ENCODE measurements around the gene MYF6.

Gene MYF6

DNA sequence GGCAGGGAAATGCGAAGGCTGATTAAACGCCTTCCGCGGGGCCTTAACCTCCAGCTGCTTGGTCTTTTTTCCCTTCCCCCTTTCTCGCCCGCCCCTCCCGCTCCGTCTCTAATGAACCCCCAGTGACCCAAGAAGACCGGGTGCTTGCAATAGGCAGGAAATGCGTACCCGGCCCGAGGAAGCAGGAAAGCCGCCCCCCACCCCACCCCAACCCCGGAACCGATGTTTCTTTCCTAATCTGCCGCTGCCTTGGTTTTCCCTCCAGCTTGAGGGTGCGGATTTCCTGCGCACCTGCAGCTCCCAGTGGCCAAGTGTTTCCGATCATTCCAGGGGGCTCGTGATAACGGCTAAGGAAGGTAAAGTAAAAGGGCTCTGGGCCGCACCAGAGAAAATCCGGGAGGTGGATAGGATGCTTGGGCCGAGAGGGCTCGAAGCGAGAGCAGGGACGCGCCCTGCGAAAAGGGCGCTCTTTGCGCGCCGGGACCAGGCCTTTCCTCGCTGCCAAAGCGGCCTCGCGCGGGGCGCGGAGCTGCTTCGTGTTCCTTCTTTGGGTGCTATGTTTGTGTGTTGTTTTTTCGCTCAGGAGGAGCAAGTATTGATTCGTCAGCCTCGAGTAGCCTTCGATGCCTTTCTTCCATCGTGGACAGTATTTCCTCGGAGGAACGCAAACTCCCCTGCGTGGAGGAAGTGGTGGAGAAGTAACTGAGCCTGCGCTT is 983 bp downstream of the MYF6 start:
- DNase-seq = no peak

DNA sequence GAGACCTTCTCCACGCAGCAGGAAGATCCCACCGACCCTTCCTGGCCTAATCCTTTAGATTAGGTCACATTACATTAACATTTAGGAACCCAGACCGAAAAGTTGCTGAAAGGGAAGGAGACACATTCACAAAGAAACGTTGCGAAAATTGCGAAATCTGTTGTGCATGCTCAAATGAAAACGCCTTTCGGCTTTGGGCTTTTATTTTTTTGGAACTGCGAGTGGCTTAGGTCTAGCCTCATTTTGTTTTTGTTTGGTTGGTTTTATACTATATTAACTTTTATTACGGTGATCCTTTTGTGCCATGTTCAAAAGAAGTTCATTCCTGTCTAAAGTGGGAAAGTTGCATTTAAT is 1.5 kb downstream of the MYF6 start:
- DNase-seq = no peak

DNA sequence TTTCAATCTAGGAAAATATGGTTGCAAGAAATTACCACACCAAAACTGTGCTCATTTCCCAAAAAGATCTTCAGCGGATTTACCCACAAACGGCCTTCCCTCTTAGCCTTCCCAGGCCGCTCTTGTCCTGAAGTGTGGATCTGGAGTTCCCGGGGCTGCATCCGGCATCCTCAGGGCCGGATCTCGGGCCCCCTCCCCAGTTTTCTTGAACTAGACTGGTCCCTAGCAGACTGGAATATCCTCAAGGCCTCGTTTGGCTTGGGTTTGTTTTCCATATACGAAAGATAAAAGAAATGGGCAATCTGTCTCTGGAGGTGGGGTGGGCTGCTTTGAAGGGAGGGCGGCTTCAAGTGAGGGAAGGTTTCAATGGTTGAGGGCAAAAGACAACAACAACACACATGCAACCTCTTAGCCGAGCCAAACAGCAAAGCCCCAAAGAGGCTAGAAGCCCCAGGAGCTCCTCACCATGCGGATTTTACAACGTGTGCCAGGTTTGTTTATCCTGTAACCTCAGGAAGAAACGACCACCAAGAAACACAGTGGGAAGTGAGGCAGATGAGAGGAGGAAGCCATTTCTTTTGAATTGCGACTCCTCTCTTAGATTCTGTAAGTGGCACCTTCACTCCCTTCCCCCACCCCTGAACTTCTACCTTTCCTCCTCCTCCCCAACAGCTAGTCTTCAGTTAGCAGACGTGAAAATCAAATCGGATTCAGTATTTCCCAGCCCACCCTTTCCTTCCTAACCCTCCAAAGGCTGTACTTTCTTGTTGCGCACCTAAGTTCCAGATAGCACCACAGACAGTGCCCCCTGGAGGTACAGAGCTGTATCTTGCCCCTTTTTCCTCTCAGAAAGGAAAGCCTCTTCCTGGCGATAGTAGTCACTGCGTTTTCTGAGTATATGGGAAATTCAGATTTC is 2.6 kb downstream of the MYF6 start:
- DNase-seq = no peak

DNA sequence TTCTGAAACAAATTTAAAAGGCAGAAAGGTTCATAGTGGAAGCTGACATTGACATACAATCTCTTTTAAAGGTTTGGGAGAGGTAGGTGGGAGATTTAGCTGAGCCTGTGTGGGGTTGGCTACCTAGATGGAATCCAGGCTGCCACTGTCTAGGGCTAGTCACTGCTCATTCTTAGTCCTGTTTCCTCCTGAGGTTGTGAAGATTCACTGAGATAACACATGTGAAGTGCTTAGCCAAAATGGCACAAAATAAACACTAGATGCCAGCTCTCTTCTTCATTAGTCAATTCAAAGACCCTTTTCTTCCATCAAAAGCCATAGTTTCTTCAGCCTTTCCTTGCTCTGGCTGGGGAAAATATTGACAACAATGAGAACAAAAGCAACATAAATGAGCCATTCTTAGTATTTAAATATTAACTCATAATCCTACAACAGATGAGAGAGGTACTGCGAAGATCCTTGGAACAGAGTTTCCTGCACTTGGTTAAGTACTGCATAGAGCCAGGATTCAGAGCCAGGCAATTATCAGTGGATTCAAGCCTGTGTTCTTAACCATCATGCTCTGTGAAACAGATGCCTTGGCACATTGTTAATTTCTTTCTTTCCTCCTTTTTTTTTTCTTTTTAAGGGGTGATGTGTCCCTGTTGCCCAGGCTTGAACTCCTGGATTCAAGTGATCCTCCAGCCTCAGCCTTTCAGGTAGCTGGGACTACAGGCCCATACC is 3.5 kb downstream of the MYF6 start:
- DNase-seq = no peak

DNA sequence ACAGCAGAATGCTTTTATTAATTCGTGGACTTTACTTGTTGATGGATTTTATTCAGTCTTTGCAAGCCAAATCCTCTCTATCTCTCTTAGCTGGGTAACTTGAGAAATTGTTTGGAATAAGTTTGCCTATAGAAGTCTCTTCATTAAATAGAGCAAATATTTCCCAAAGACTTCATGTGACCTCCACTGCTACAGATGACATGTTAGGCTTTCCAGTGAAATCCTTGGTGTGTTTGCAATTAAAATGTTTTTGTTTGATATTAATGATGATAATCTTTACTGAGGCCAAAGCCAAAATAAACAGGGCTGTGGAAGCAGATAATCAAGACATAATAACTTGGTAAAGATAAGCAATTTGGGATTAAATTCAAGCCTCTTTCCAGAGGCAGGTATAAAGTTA is 4.4 kb downstream of the MYF6 start:
- DNase-seq = no peak

DNA sequence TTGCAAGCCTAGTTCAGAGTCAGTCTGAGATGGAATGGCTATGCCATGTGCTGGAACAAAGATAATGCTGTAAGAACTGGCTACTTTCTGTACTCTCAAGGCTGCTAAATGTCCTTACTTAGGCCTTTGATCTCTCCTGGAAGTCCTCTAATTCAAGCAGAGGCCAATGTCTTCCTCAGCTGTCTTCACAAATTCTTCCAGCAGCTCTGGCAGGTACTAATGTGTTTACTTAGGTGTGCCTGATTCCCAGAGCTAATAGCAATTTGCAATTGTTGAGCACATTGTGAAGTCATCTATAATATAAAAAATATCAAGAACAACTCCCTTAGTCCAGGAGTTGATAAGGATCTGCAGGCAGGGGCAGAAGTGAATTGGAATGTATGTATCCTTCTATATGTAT is 5.4 kb downstream of the MYF6 start:
- DNase-seq = no peak

DNA sequence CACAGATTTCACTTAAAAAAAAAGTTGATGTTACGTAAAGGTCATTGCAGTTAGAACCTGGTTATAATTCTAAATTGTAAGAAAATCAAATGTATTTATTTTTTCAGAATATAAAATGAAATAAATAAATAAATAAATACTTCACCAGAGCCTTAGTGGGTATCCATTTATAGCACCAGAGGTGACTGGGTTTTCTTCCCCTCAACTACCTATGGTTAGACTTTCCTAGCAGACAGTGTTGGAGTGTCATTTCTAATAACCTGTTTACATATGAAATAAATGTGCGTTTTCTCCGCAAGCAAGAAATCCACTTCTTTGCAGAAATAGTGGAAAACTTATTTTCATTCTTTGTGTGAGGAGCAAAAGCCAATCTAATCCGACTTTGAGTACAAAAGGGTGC is 6.0 kb downstream of the MYF6 start:
- DNase-seq = no peak

DNA sequence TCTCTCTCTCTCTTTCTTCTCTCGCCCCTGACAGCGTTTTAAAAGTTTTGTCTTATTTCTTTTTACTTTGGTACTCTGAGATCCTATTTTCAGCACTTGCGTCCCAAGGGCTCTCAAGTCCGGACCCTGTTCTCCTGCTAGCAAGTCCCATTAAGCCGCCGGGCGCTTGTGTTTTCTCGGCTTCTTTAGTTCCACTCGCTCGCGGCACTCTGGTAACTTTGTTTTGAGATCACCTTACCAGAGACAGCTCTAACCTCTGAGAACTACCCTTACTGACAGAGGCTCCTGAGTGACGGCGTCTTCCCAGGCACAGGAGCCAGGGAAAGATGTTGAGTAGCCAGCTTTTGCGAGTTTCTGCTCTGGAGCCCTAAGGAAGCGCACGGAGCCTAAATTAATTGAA is 6.6 kb downstream of the MYF6 start:
- no peak for DNase-seq

DNA sequence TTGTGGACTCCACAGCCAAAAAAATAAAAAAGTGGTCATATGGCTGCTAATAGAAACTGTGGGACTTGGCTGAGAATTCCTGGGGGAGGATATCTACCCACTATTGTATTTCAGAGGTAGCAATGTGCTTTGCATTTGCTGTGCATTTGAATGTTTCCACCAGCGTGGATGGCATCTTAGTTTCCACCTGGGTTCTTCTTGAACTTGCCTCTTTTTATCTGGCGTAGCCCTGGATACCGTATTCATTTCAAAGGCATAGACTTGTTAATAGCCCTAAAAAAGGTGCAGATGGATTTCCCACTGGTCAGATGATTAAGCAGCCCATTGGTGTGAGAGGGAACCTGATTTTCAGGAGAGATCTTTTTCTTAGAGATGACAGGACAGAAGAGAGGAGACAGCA is 7.4 kb downstream of the MYF6 start:
- DNase-seq = no peak

DNA sequence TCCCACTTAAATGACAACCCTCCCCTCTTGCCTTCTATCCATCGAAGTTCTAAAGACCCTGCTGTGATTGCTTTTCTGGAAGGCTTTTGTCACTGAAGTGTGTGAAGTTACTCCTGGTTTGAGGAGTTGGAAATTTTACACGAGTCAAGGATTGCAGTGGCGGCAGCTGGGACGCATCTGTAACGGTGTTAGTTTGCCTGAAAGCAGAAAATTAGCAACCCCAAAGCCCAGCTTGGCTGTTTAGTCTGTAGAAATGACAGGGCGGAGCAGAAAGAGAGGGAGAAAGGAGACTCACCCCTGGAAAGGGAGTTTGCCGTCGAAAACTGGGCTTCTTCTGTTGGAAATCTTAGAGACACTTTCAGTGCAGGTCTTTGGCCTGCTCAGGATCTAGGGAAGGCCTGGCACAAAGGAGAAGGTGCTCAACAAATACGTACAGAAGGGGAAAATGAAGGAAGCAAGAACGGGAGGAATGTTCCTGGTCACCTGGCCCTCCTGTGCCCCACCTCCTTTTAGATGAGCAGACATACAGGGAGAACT is 8.3 kb downstream of the MYF6 start:
- no peak for DNase-seq

DNA sequence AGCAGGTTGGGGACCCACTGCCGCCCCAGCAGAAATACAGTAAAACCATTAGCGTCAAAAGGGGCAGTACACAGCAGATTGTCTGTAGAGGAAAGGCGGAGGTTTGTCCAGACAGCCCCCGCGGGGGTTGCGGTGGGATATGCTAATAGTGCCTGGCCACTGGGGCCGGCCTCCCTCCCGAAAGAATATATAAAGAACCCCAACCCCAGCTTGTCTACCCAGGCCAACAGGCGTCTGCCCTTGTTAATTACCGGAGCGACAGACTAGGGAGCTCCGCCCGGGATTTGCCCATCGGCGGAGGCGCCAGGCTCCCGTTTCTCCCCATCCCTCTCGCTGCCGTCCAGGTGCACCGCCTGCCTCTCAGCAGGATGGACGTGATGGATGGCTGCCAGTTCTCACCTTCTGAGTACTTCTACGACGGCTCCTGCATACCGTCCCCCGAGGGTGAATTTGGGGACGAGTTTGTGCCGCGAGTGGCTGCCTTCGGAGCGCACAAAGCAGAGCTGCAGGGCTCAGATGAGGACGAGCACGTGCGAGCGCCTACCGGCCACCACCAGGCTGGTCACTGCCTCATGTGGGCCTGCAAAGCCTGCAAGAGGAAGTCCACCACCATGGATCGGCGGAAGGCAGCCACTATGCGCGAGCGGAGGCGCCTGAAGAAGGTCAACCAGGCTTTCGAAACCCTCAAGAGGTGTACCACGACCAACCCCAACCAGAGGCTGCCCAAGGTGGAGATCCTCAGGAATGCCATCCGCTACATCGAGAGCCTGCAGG is 9.4 kb downstream of the MYF6 start, which contains the start of gene MYF5:
Gene MYF5 (plus strand): TSS at position 217 of the 774 bp plus-strand sequence. CDS start 152 bp downstream, at position 369.
- DNase-seq = no peak

DNA sequence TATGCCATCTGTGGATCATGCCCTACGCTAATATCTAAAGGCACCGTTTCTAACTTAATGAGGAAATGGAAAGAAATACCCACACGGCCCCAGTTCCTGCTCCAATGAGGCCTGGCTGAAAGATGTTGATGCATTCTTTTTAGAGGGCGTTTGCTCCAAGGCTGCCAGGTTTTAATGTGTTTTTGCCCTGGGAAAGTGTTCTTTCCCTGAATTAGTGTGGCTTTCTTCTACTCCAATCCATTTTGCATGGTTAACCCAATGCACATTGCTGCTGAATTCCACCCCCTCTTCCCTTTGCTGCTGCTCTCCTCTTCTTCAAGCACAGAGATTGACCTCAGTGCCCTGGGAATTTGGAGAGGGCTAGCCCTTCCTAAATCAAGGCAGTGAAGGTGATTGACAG is 10.4 kb downstream of the MYF6 start:
- DNase-seq = no peak

DNA sequence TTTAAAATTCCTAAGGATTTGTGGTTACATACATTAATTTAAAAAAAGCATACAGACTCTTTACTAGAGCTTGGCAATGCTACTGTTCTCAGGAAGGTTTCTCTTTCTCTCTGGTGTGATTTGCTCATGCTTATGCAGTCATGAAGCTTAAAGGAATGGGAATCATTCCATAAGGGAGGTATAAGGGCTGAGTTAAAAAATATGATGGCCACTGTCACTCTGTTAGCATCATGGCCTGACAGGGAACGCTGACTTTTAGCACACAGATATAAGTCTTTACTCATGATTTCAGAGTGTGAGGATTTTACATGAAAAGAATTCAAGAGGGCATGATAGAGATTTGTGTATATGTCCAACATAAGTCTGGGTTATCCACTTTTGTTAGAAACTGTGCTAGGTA is 13.1 kb downstream of the MYF6 start:
- DNase-seq = no peak

DNA sequence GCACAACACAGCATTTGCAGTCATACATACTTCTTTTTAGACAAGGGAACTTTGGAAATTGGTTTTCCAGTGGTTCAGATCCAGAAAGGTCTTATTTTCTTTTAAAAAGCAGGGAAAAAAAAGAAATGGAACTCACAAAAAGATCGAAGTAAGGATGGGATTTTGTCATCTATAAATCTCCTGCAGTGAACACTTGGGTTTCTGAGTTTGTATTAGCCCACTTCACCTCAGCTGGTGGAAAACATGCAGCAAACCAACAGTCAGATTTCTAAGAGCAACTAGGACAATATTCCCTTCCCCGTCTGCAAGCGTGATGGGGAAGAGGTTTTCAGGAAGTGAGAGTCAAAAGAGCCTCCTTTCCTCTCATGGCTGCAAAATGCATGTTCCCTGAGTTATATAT is 13.9 kb downstream of the MYF6 start:
- no peak for DNase-seq

DNA sequence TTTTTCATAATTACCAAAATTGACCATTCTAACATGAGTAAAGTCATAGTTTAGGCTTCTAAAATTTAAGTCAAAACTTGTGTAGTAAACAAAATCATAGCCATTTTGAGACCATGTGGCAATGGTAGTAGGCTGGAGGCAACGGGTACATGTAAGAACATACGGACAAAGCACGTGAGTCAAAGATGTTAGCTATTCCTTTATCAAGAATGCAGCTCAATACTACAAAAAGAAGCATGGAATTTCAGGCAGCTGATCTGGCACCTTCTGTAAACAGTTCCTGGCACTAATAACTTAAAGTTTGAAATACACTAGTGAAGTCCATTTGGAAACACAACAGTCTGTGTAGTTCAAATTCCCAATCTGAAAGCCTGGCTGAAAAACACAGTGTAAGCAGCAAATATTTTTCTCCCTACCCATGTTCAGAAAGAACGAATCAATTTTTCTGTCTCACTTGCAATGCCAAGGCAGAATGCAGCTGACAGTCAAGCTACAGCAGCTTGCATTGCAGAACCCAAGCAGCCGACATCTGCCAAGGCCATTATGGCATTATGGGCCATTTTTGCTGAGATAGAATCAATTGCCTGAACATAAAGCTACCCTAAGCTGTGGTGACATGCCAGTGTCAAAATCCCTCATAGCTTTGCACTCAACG is 38.5 kb downstream of the MYF6 start:
- DNase-seq = no peak

DNA sequence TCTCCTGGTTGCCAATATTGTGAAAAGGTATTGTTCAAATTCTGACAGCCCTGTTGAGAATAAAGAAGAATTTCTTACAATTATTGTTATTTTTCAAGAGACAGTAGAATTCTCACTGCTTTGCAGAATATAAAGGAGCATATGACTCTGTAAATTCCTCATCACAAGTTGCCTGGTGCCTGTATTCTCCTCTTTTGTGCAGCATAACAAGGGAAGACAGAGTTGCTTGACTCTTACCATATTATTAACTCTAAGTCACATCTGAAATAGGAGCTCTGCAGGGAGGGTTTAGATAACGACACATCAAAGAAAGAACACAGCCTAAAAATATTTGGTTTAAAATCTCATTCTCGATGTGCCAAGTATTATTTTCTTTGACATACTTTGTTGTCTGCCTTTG is 40.4 kb downstream of the MYF6 start:
- no peak for DNase-seq

DNA sequence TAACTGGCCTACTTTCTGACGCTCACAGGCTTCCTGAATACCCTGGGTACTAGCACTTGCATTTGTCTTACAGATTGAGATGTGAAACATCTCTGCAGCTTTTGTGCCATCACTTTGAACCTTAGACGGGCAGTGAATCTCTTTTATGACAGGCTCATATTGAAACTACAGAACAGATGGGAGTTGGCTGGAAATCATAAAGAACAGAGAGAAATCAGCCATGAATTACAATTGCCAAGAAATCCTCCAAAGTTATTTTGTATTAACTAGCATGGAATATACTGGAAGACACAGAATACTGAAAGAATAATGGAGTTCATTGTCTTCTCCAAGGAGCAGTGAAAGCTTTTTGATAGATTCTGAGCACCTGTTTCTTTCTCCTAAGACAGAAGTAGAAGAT is 42.0 kb downstream of the MYF6 start:
- no peak for DNase-seq

DNA sequence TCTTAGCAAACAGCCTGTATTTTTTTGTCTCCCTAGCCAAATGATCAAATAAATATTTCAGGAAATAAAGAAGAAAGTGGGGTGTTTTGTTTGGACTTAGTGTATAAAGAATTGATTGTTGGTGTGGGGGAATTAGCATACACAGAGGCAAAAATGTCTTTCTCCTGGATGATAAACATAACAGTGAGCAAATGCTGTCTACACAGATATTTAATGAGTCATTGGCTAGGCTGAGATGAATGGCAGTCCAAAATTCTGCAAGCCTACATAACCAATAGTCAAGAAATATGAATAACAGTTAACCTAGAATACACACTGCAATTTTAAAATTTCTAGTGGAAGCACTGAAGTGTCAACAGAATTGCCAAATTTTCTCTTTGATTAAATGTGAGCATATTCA is 45.0 kb downstream of the MYF6 start:
- DNase-seq = no peak

DNA sequence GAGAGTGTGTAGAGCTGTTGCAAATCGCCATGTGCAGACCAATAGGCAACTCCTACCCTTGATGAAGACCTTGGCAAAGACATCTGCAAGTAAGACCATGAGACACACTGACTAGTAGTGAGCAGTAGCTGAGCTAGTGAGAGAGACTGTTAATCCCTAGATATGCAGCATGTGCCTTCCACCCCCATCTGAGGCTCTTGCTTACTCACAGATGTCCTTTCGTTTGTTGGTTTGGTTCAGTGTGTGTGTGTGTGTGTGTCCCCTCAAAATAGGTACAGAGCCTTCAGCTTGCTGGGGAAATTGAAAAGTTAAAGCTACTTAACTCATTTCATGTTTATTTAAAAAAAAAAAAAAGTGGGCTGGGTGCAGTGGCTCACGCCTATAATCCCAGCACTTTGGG is 46.8 kb downstream of the MYF6 start:
- DNase-seq = no peak

DNA sequence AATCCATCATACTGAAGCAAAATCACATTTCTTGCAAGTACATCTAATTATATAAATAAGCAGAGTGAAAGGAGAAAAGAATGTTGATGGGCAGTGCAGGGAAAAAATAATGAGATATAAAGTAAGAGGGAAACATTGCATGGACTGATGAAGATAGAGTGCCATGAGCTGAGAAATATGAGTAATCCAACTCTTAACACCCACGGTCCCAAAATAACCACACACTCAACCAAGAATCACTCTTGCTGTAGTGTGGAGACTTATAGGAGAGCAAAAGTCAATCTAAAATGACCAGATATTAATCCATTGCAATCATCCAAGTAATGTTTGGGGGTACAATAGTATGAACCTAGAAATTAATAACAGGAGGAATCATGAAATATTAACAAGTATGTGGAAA is 49.4 kb downstream of the MYF6 start:
- no peak for DNase-seq

Measured in NCI-H1417 treated with DMSO at 0.1 percent for 48 hours (cell line).